Trophoblast cell (in vitro differentiated cells and primary cell): ENCODE results near the gene TRIP12.
A peak's percentile ranks its signal among the peaks of the same experiment; 100 is the strongest.

Source experiments
- DNase-seq, 2 donors: peaks; one replicate each; pipeline ENCODE4 v3.0.0-alpha.2; 2016
- H2AFZ ChIP-seq: 2 replicates; pipeline ENCODE4 v1.6.1; 2013; ENCODE audit warnings: low read length, moderate library complexity, mild to moderate bottlenecking; ENCODE audit not compliant: insufficient read depth, poor library complexity
- H2AK5ac ChIP-seq: 2 replicates; pipeline ENCODE4 v1.6.1; 2013; ENCODE audit warnings: mild to moderate bottlenecking, low read length
- H2BK120ac ChIP-seq: 2 replicates; pipeline ENCODE4 v1.6.1; 2013; ENCODE audit warnings: low read length, mild to moderate bottlenecking, moderate library complexity; ENCODE audit not compliant: insufficient read depth, poor library complexity
- H2BK12ac ChIP-seq: 2 replicates; pipeline ENCODE4 v1.6.1; 2013; ENCODE audit warnings: mild to moderate bottlenecking, low read length, moderate library complexity
- H2BK5ac ChIP-seq: 2 replicates; pipeline ENCODE4 v1.6.1; 2013; ENCODE audit warnings: low read length, low read depth, moderate library complexity, mild to moderate bottlenecking; ENCODE audit not compliant: poor library complexity
- H3K14ac ChIP-seq: 2 replicates; pipeline ENCODE4 v1.6.1; 2013; ENCODE audit warnings: mild to moderate bottlenecking, low read length
- H3K18ac ChIP-seq: 2 replicates; pipeline ENCODE4 v1.6.1; 2013; ENCODE audit warnings: mild to moderate bottlenecking, low read length
- H3K23ac ChIP-seq: 2 replicates; pipeline ENCODE4 v1.6.1; 2013; ENCODE audit warnings: low read length
- H3K27ac ChIP-seq: 2 replicates; pipeline ENCODE4 v1.5.1; 2013; ENCODE audit warnings: low read depth, mild to moderate bottlenecking, inconsistent platforms, low read length, moderate library complexity
- H3K27me3 ChIP-seq: 2 replicates; pipeline ENCODE4 v1.6.1; 2013; ENCODE audit warnings: inconsistent platforms, mild to moderate bottlenecking, low read length, moderate library complexity; ENCODE audit not compliant: insufficient read depth
- H3K36me3 ChIP-seq, 2 experiments: 1 replicate in 1 of 2; 2 replicates in 1 of 2; pipeline ENCODE4 v1.6.1; 2013; ENCODE audit warnings: low read length in 2 of 2, mild to moderate bottlenecking in 2 of 2, moderate library complexity in 1 of 2; ENCODE audit not compliant: insufficient read depth in 2 of 2, control insufficient read depth in 1 of 2
- H3K4ac ChIP-seq: 2 replicates; pipeline ENCODE4 v1.6.1; 2013; ENCODE audit warnings: low read depth, mild to moderate bottlenecking, low read length, moderate library complexity
- H3K4me1 ChIP-seq, 2 experiments: 1 replicate in 1 of 2; 2 replicates in 1 of 2; pipeline ENCODE4 v1.6.1; 2013; ENCODE audit warnings: low read length in 2 of 2, mild to moderate bottlenecking in 2 of 2, moderate library complexity in 1 of 2; ENCODE audit not compliant: insufficient read depth in 2 of 2, control insufficient read depth in 1 of 2
- H3K4me2 ChIP-seq: 2 replicates; pipeline ENCODE4 v1.6.1; 2013; ENCODE audit warnings: inconsistent platforms, mild to moderate bottlenecking, low read length, moderate library complexity
- H3K4me3 ChIP-seq: 2 replicates; pipeline ENCODE4 v1.5.1; 2013; ENCODE audit warnings: mild to moderate bottlenecking, low read depth, low read length, inconsistent platforms
- H3K79me1 ChIP-seq: one replicate; pipeline ENCODE4 v1.6.1; 2013; ENCODE audit warnings: low read length
- H3K79me2 ChIP-seq: 2 replicates; pipeline ENCODE4 v1.6.1; 2013; ENCODE audit warnings: low read length, mild to moderate bottlenecking; ENCODE audit not compliant: control insufficient read depth, insufficient read depth, poor library complexity
- H3K9ac ChIP-seq: 2 replicates; pipeline ENCODE4 v1.6.1; 2013; ENCODE audit warnings: mild to moderate bottlenecking, low read length
- H3K9me3 ChIP-seq: 2 replicates; pipeline ENCODE4 v1.6.1; 2013; ENCODE audit warnings: low read depth, mild to moderate bottlenecking, control low read depth, inconsistent platforms, low read length; ENCODE audit not compliant: insufficient read depth
- H4K12ac ChIP-seq: 2 replicates; pipeline ENCODE4 v1.6.1; 2013; ENCODE audit warnings: low read depth, mild to moderate bottlenecking, low read length, moderate library complexity
- H4K8ac ChIP-seq: 2 replicates; pipeline ENCODE4 v1.6.1; 2013; ENCODE audit warnings: low read depth, mild to moderate bottlenecking, low read length, moderate library complexity
- H4K91ac ChIP-seq: one replicate; pipeline ENCODE4 v1.6.1; 2013; ENCODE audit warnings: low read depth, mild to moderate bottlenecking, low read length, moderate library complexity
- WGBS: extraction: QIAGEN DNeasy Blood & Tissue Kit; methylation state at CpG from one replicate; pipeline ENCODE4 v1.1.7; 2013; ENCODE audit warnings: missing lambda C conversion rate; ENCODE audit not compliant: insufficient read length, insufficient coverage; ENCODE audit errors: extremely low coverage; 5-methylcytosine and 5-hydroxymethylcytosine counted together

The TRIP12 gene

DNA sequence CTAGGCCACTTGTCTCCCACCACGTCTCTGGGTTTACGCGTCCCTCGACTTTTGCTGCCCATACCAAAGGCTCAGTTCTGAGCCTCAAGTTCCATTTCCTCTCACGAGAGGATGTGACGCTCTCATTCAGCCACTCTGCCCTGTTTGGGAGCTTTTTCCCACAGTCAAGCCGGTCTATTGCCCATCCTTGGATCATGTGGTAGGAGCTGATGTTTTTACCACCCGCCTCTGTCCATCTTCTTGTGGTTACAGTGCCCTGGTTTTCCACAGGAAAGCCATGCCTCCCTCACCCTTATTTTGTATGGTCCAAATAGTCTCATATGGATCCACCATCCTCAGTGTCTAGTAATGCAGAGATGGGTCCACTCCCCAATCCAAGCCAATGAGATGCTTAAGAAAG, 20.9 kb upstream of the TRIP12 start:
- Histone ChIP-seq H3K27me3 (no peaks in the 10 kb centered on the region), H4K8ac (no peak overlapping the region), H2BK12ac (no peak overlapping the region), H3K4ac (no peak overlapping the region), H3K27ac (no peak overlapping the region), H3K36me3 (no peaks in the 10 kb centered on the region), H3K9ac (no peak overlapping the region), H2AFZ (no peak overlapping the region), H3K14ac (no peak overlapping the region), H2BK5ac (no peak overlapping the region), H3K23ac (no peak overlapping the region), H2BK120ac (no peak overlapping the region), H4K12ac (no peak overlapping the region), H3K4me2 (no peak overlapping the region), H3K4me1 (no peaks in the 10 kb centered on the region), H2AK5ac (no peak overlapping the region), H3K9me3 (no peaks in the 10 kb centered on the region), H4K91ac (no peak overlapping the region), H3K79me2 (no peaks in the 10 kb centered on the region), H3K18ac (no peak overlapping the region), H3K79me1 (peaks cover 1% of the 10 kb centered on the region), H3K4me3 (no peak overlapping the region)
- no CpG with 5 or more reads among the region's 8 CpGs for WGBS
- no peak for DNase-seq

DNA sequence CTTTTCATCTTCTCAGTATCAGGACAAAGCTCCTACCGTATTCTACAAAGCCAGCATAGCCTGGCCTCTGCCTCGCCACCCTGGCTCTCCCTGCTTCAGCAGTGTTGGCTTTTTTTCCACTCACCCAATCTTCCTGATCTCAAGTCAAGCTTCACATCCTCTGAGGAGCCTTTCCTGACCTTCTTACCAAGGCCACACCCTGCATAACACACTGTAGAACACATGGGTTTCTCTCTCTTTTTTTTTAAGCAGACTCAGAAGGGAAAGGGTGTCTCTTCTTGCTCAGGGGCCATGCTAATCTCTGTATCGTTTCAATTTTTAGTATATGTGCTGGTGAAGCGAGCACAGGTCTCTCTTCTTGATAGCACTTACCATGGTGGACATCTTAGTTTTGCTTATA, 15.7 kb upstream of the TRIP12 start:
- Histone ChIP-seq H4K12ac (no peak overlapping the region), H2AFZ (no peak overlapping the region), H2BK120ac (no peak overlapping the region), H2BK5ac (no peak overlapping the region), H3K14ac (no peak overlapping the region), H3K4ac (no peak overlapping the region), H3K9ac (no peak overlapping the region), H3K36me3 (peaks cover 0 to 2% of the 10 kb centered on the region in 2 experiments), H2AK5ac (no peak overlapping the region), H2BK12ac (no peak overlapping the region), H4K91ac (no peak overlapping the region), H3K23ac (no peak overlapping the region), H4K8ac (no peak overlapping the region), H3K4me2 (no peak overlapping the region), H3K18ac (no peak overlapping the region), H3K4me1 (no peaks in the 10 kb centered on the region), H3K79me2 (no peaks in the 10 kb centered on the region), H3K27ac (no peak overlapping the region), H3K79me1 (no peaks in the 10 kb centered on the region), H3K4me3 (no peak overlapping the region), H3K9me3 (no peaks in the 10 kb centered on the region), H3K27me3 (no peaks in the 10 kb centered on the region)
- WGBS = no CpG with 5 or more reads among the region's 4 CpGs
- no peak for DNase-seq

DNA sequence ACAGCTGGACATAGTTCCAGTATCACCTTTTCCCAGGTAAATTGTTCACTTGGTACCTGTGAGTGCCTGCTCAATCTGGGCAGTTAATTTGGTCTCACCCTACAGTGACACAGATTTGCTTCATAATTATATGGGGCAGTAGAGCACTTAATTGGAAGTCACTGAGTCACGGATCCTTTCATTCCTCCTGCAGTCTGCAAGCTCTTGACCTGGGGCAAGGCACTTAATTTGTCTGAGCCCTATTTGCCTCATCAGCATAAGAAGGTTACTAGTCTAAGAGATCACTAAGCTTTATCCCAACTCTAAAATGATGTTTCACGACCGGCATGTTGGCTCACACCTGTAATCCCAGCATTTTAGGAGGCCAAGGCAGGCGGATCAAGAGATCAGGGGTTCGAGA, 9.4 kb upstream of the TRIP12 start:
- H2BK120ac ChIP-seq = no peak overlapping the region
- DNase-seq = peak; percentile 52 to 69
- no peak overlapping the region for H3K4ac ChIP-seq
- H4K8ac ChIP-seq = no peak overlapping the region
- no peaks in the 10 kb centered on the region for H3K9me3 ChIP-seq
- no peaks in the 10 kb centered on the region for H3K79me1 ChIP-seq
- H2AK5ac ChIP-seq = no peak overlapping the region
- no CpG with 5 or more reads among the region's 5 CpGs for WGBS
- H3K4me2 ChIP-seq = no peak overlapping the region
- no peak overlapping the region for H3K14ac ChIP-seq
- H2AFZ ChIP-seq = no peak overlapping the region
- H4K12ac ChIP-seq = no peak overlapping the region
- H3K23ac ChIP-seq = no peak overlapping the region
- H2BK5ac ChIP-seq = no peak overlapping the region
- no peak overlapping the region for H2BK12ac ChIP-seq
- H3K4me1 ChIP-seq = no peaks in the 10 kb centered on the region
- no peak overlapping the region for H3K4me3 ChIP-seq
- H3K36me3 ChIP-seq = peaks cover 0 to 2% of the 10 kb centered on the region in 2 experiments
- no peaks in the 10 kb centered on the region for H3K79me2 ChIP-seq
- H4K91ac ChIP-seq = no peak overlapping the region
- no peak overlapping the region for H3K9ac ChIP-seq
- H3K27me3 ChIP-seq = no peaks in the 10 kb centered on the region
- H3K18ac ChIP-seq = no peak overlapping the region
- H3K27ac ChIP-seq = no peak overlapping the region

DNA sequence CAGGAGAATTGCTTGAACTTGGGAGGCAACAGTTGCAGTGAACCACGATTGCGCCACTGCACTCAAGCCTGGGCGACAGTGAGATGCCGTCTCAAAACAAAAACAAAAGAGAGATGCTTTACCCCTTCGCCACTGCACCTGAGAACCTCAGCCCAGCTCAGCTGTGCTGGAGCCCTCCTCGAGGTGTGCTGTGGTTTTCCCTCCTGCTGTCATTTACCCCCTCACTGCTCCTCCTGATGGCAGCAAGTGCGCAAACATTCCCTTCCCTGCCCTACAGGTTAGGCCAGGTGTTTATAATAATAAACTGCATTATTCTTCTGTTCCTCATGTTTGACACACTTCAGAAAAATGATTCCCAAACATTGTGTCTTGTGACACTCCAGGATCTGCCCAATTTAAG, 8.8 kb upstream of the TRIP12 start:
- Histone ChIP-seq H2AK5ac (no peak overlapping the region), H3K79me2 (no peaks in the 10 kb centered on the region), H3K4ac (no peak overlapping the region), H2BK5ac (no peak overlapping the region), H3K23ac (no peak overlapping the region), H3K14ac (no peak overlapping the region), H3K36me3 (peaks cover 0 to 2% of the 10 kb centered on the region in 2 experiments), H4K91ac (no peak overlapping the region), H3K9me3 (no peaks in the 10 kb centered on the region), H3K9ac (no peak overlapping the region), H3K27me3 (no peaks in the 10 kb centered on the region), H2AFZ (no peak overlapping the region), H3K4me3 (no peak overlapping the region), H3K27ac (no peak overlapping the region), H2BK120ac (no peak overlapping the region), H3K4me2 (no peak overlapping the region), H3K4me1 (no peaks in the 10 kb centered on the region), H4K8ac (no peak overlapping the region), H4K12ac (no peak overlapping the region), H3K79me1 (no peaks in the 10 kb centered on the region), H2BK12ac (no peak overlapping the region), H3K18ac (no peak overlapping the region)
- peak; percentile 80 to 92 for DNase-seq
- WGBS = no CpG with 5 or more reads among the region's 7 CpGs
